ENCODE measurements around the gene TSNAX. TPM values are rescaled to one million over a fixed set of nuclear protein-coding genes. Genes with fewer than 3 reads are reported as not detected.

Gene TSNAX
- polyA plus RNA-seq, 1 of the 3 experiments (the other 2 are of a cell fraction): 15.7 TPM

GRCh38 chr1:231518485-231519034, 9.9 kb upstream of the TSNAX start:
- no peaks in the 10 kb centered on the region for H3K36me3 ChIP-seq (replicated peaks in 1 of 2; ENCODE audit: control insufficient read depth in 1 of 2, insufficient read depth in 2 of 2, low read length in 1 of 2)
- H3K27ac ChIP-seq (ENCODE audit: low read depth in 2 of 2, low read length in 1 of 2): no peak overlapping the region
- H3K4me2 ChIP-seq: no peak overlapping the region
- POLR2A ChIA-PET: no interaction called here
- CTCF ChIA-PET: no interaction called here
- no peaks in the 10 kb centered on the region for H3K4me1 ChIP-seq (ENCODE audit: control insufficient read depth in 1 of 2, insufficient read depth in 2 of 2, low read depth in 1 of 2, low read length in 1 of 2)
- H2AFZ ChIP-seq (ENCODE audit: low read depth): no peak overlapping the region
- DNase-seq: no peak
- 94% methylated on average over 5 of the region's 5 CpGs for WGBS (ENCODE audit: low lambda C conversion rate)
- no peaks in the 10 kb centered on the region for H3K9me3 ChIP-seq
- H3K9ac ChIP-seq: no peak overlapping the region
- no peaks in the 10 kb centered on the region for H3F3A ChIP-seq (replicated peaks; ENCODE audit: insufficient read depth)
- no peaks in the 10 kb centered on the region for H4K20me1 ChIP-seq (ENCODE audit: insufficient read depth)
- H3K9me2 ChIP-seq: no peaks in the 10 kb centered on the region
- H3K79me2 ChIP-seq (ENCODE audit: insufficient read depth): no peaks in the 10 kb centered on the region
- H3K27me3 ChIP-seq (ENCODE audit: insufficient read depth): no peaks in the 10 kb centered on the region
- TF ChIP-seq RCOR1 (IDR thresholded peaks at IDR 0.05; ENCODE audit: low read length) (no peak), USF2 (IDR thresholded peaks at IDR 0.05; ENCODE audit: borderline replicate concordance, low read depth, low read length) (no peak), SIN3A (IDR thresholded peaks at IDR 0.05; ENCODE audit: borderline replicate concordance, low read depth, low read length) (no peak)
- no peak overlapping the region for H3K4me3 ChIP-seq (ENCODE audit: low read depth in 2 of 2, low read length in 1 of 2)

GRCh38 chr1:231519166-231519565, 9.3 kb upstream of the TSNAX start:
- 40% methylated on average over 2 of the region's 2 CpGs for WGBS (ENCODE audit: low lambda C conversion rate)
- no peaks in the 10 kb centered on the region for H3K36me3 ChIP-seq (replicated peaks in 1 of 2; ENCODE audit: control insufficient read depth in 1 of 2, insufficient read depth in 2 of 2, low read length in 1 of 2)
- no peak for TF ChIP-seq CTCF (IDR thresholded peaks at IDR 0.05)
- TF ChIP-seq JUND (IDR thresholded peaks at IDR 0.05): no peak
- no peak for TF ChIP-seq RXRA (IDR thresholded peaks at IDR 0.05; ENCODE audit: borderline replicate concordance, low read depth)
- no peak for TF ChIP-seq NFIC (IDR thresholded peaks at IDR 0.05; ENCODE audit: borderline replicate concordance)
- no peak for TF ChIP-seq GATA2 (CRISPR knock-in tag; IDR thresholded peaks at IDR 0.05)
- TF ChIP-seq MAX (IDR thresholded peaks at IDR 0.05; ENCODE audit: low read depth): no peak
- TF ChIP-seq EZH2phosphoT487 (IDR thresholded peaks at IDR 0.05; ENCODE audit: borderline replicate concordance, low read depth): no peak

More at GRCh38 chr1:231519166-231519565, 9.3 kb upstream of the TSNAX start:
- ChIA-PET CTCF (no interaction called here), POLR2A (no interaction called here)
- H3K27me3 ChIP-seq (ENCODE audit: insufficient read depth): no peaks in the 10 kb centered on the region
- H3K79me2 ChIP-seq (ENCODE audit: insufficient read depth): no peaks in the 10 kb centered on the region
- no peak overlapping the region for H3K4me3 ChIP-seq (ENCODE audit: low read depth in 2 of 2, low read length in 1 of 2)
- no peaks in the 10 kb centered on the region for H3K9me2 ChIP-seq
- no peak overlapping the region for H2AFZ ChIP-seq (ENCODE audit: low read depth)
- H3K4me2 ChIP-seq: no peak overlapping the region
- H3K27ac ChIP-seq (ENCODE audit: low read depth in 2 of 2, low read length in 1 of 2): no peak overlapping the region
- H4K20me1 ChIP-seq (ENCODE audit: insufficient read depth): no peaks in the 10 kb centered on the region
- H3K9me3 ChIP-seq: no peaks in the 10 kb centered on the region
- no peaks in the 10 kb centered on the region for H3F3A ChIP-seq (replicated peaks; ENCODE audit: insufficient read depth)
- no peaks in the 10 kb centered on the region for H3K4me1 ChIP-seq (ENCODE audit: control insufficient read depth in 1 of 2, insufficient read depth in 2 of 2, low read depth in 1 of 2, low read length in 1 of 2)
- DNase-seq: no peak
- no peak overlapping the region for H3K9ac ChIP-seq
